A549 (cell line): ENCODE data around the gene PHAF1. TPM values are rescaled to one million over a fixed set of nuclear protein-coding genes. Genes with fewer than 3 reads are reported as not detected.

ENCODE experiments used
- ATAC-seq, 2 experiments: fragments of 200-7000 bp in 1 of 2; fragments of >200 bp in 1 of 2; cut with Nextera tagmentation in 1 of 2; cut with Tn5 transposase in 1 of 2; 3 replicates each; pipeline versions ENCODE4 v1.8.0 to v1.9.1; 2018 to 2020; ENCODE audit warnings: mild to moderate bottlenecking in 1 of 2, moderate library complexity in 1 of 2
- CTCF ChIA-PET: fragments of 300-600 bp; sonication (Branson Sonifier 250); formaldehyde crosslinking; extraction: SDS; loops from one replicate; lab custom pipeline; 2021; ENCODE audit warnings: antibody characterized with exemption, inconsistent platforms; lab: Yijun Ruan, JAX
- POLR2A ChIA-PET: fragments of 350-600 bp; formaldehyde crosslinking; extraction: SDS; loops from one replicate; lab custom pipeline; 2021; ENCODE audit warnings: antibody characterized with exemption, inconsistent platforms; lab: Yijun Ruan, JAX
- DNase-seq, 2 experiments: peaks; one replicate each; pipeline versions ENCODE4 v3.0.0 to v3.0.0-alpha.2; 2011 to 2016; ENCODE audit warnings: low read depth in 1 of 2, low spot score in 1 of 2
- FAIRE-seq: peaks from 2 replicates; lab custom pipeline; 2011; peaks lifted over from hg19 to GRCh38; lab: Jason Lieb, UNC
- H3K27ac ChIP-seq, 2 experiments: fragments of >200 bp; sonication (Bioruptor Twin); formaldehyde crosslinking; 3 replicates each; pipeline ENCODE4 v1.5.1; 2016 to 2017
- H3K4me1 ChIP-seq: fragments of >200 bp; sonication (Bioruptor Twin); formaldehyde crosslinking; 3 replicates; pipeline ENCODE4 v1.6.1; 2016
- H3K4me2 ChIP-seq: fragments of >200 bp; sonication (Bioruptor Twin); formaldehyde crosslinking; 3 replicates; pipeline ENCODE4 v1.6.1; 2016
- H3K4me3 ChIP-seq: fragments of >200 bp; sonication (Bioruptor Twin); formaldehyde crosslinking; 3 replicates; pipeline ENCODE4 v1.5.1; 2016
- H3K9me3 ChIP-seq: fragments of >200 bp; sonication (Bioruptor Twin); formaldehyde crosslinking; 3 replicates; pipeline ENCODE4 v1.6.1; 2016
- CEBPB ChIP-seq, 2 experiments: fragments of >200 bp in 1 of 2; sonication (Bioruptor Twin) in 1 of 2; formaldehyde crosslinking in 1 of 2; IDR thresholded peaks; 2 replicates each; pipeline ENCODE4 v1.6.1; 2012 to 2016
- CHD2 ChIP-seq: fragments of 150-350 bp; IDR thresholded peaks from 2 replicates; pipeline ENCODE4 v1.6.1; 2014; ENCODE audit warnings: low read length; ENCODE audit not compliant: partially characterized antibody
- EHMT2 ChIP-seq: fragments of 200-600 bp; sonication (generic); IDR thresholded peaks from 2 replicates; pipeline ENCODE4 v1.6.1; 2016; ENCODE audit warnings: antibody characterized with exemption, low read depth, mild to moderate bottlenecking, moderate library complexity
- EP300 ChIP-seq, 2 experiments: fragments of >200 bp; sonication (Bioruptor Twin); formaldehyde crosslinking; IDR thresholded peaks; 2 replicates in 1 of 2; 3 replicates in 1 of 2; pipeline ENCODE4 v1.6.1; 2016 to 2017
- ESRRA ChIP-seq: fragments of 150-350 bp; IDR thresholded peaks from 2 replicates; pipeline ENCODE4 v1.6.1; 2014; ENCODE audit warnings: mild to moderate bottlenecking, low read length, borderline replicate concordance
- FOSB ChIP-seq: fragments of 250-450 bp; sonication (Bioruptor Pico); IDR thresholded peaks from 2 replicates; pipeline ENCODE4 v1.5.0; 2020; ENCODE audit warnings: mild to moderate bottlenecking, moderate library complexity
- FOSL2 ChIP-seq, 2 experiments: fragments of 450-650 bp in 1 of 2; fragments of >200 bp in 1 of 2; sonication (Bioruptor Twin) in 1 of 2; formaldehyde crosslinking; IDR thresholded peaks; 2 replicates each; pipeline versions ENCODE4 v1.5.0 to v1.6.1; 2016 to 2020; ENCODE audit warnings: mild to moderate bottlenecking in 1 of 2, moderate library complexity in 1 of 2
- HEYL ChIP-seq: fragments of 250-450 bp; sonication (Bioruptor Pico); IDR thresholded peaks from 2 replicates; pipeline ENCODE4 v1.8.0; 2021; ENCODE audit warnings: mild to moderate bottlenecking, moderate library complexity
- JUN ChIP-seq, 2 experiments: fragments of >200 bp; sonication (Bioruptor Twin); formaldehyde crosslinking; IDR thresholded peaks; 2 replicates in 1 of 2; 3 replicates in 1 of 2; pipeline ENCODE4 v1.6.1; 2016 to 2017
- MAFK ChIP-seq: fragments of 450-650 bp; IDR thresholded peaks from 2 replicates; pipeline ENCODE4 v1.6.1; 2014; ENCODE audit not compliant: partially characterized antibody
- PHF8 ChIP-seq: fragments of 200-600 bp; sonication (generic); IDR thresholded peaks from 2 replicates; pipeline ENCODE4 v1.6.1; 2016; ENCODE audit warnings: low read depth, mild to moderate bottlenecking, antibody characterized with exemption, moderate library complexity, borderline replicate concordance
- RCOR1 ChIP-seq: fragments of 150-350 bp; IDR thresholded peaks from 2 replicates; pipeline ENCODE4 v1.6.1; 2014; ENCODE audit warnings: antibody characterized with exemption, low read length, low read depth
- RNF2 ChIP-seq: fragments of 200-600 bp; sonication (generic); IDR thresholded peaks from 2 replicates; pipeline ENCODE4 v1.6.1; 2016; ENCODE audit warnings: low read depth, mild to moderate bottlenecking, antibody characterized with exemption, moderate library complexity, borderline replicate concordance
- ZFP36 ChIP-seq: fragments of 450-650 bp; IDR thresholded peaks from 2 replicates; pipeline ENCODE4 v1.6.1; 2014; ENCODE audit warnings: borderline replicate concordance; ENCODE audit not compliant: partially characterized antibody
- WGBS: methylation state at CpG from one replicate; pipeline ENCODE4 v1.1.6; 2017; ENCODE audit errors: missing lambda C conversion rate; 5-methylcytosine and 5-hydroxymethylcytosine counted together
- polyA plus RNA-seq, 4 experiments: library from polyadenylated mRNA; depleted of rRNA in 3 of 4; stranded (reverse); fragments of >200 nt; fragmentation: RNase III in 1 of 4; extraction: RNeasy Plus Mini Kit Qiagen cat#74134 plus additional on column Dnase treatment in 1 of 4; gene quantifications; 2 replicates in 3 of 4; 3 replicates in 1 of 4; pipeline ENCODE4 v1.2.3, GENCODE V29; 2011 to 2017
- TF ChIP-seq, protein P1 (sequence below): IDR thresholded peaks from 2 replicates; pipeline ENCODE4 v1.6.1; 2012
- TF ChIP-seq, protein P2 (sequence below): fragments of 150-350 bp; IDR thresholded peaks from 2 replicates; pipeline ENCODE4 v1.6.1; 2014; ENCODE audit warnings: low read depth, mild to moderate bottlenecking, low read length
- TF ChIP-seq, protein P3 (sequence below): fragments of 200-600 bp; sonication (generic); IDR thresholded peaks from 2 replicates; pipeline ENCODE4 v1.6.1; 2016; ENCODE audit warnings: antibody characterized with exemption, mild to moderate bottlenecking, moderate library complexity
- TF ChIP-seq, protein P4 (sequence below): IDR thresholded peaks from 2 replicates; pipeline ENCODE4 v1.6.1; 2012

PHAF1 gene
- polyA plus RNA-seq, 2 of the 4 experiments (the other 2 are of a cell fraction): 21.6 to 37.6 TPM

DNA sequence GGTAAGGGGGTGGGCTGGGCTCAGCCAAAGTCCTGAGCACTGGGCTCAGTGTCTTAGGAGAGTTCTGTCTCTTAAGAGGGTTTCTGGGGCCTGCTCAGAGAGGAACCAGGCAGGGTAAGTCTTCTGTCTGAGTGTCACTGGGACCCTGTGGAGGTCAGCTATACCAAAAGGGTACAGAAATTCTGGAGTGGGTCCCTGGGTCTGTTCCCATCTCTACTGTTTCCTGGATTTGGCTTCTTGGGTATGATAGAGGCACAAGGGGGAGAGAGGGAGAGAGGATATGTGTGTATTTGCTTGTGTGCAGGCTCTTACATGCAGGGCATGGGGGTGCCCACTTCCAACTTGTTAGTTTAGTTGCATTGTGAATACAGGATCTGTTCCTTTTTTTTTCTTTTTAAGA, 83.8 kb downstream of the PHAF1 start:
- H3K27ac ChIP-seq: peak overlapping the region in 1 of 2 experiments; percentile 97; a peak in 3 of 6 replicates
- peak overlapping the region; percentile 95 for H3K4me3 ChIP-seq
- DNase-seq (no peak), FAIRE-seq (no peak), ATAC-seq (no peak)
- no peak for TF ChIP-seq MAFK
- TF ChIP-seq, protein P1, sequence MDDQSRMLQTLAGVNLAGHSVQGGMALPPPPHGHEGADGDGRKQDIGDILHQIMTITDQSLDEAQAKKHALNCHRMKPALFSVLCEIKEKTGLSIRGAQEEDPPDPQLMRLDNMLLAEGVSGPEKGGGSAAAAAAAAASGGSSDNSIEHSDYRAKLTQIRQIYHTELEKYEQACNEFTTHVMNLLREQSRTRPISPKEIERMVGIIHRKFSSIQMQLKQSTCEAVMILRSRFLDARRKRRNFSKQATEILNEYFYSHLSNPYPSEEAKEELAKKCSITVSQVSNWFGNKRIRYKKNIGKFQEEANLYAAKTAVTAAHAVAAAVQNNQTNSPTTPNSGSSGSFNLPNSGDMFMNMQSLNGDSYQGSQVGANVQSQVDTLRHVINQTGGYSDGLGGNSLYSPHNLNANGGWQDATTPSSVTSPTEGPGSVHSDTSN: no peak
- TF ChIP-seq, protein P2, sequence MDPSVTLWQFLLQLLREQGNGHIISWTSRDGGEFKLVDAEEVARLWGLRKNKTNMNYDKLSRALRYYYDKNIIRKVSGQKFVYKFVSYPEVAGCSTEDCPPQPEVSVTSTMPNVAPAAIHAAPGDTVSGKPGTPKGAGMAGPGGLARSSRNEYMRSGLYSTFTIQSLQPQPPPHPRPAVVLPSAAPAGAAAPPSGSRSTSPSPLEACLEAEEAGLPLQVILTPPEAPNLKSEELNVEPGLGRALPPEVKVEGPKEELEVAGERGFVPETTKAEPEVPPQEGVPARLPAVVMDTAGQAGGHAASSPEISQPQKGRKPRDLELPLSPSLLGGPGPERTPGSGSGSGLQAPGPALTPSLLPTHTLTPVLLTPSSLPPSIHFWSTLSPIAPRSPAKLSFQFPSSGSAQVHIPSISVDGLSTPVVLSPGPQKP: no peak
- no peak for TF ChIP-seq ZFP36
- TF ChIP-seq FOSL2 (IDR thresholded peaks at IDR 0.05): no peak
- no peak for TF ChIP-seq FOSL2 (CRISPR knock-in tag; IDR thresholded peaks at IDR 0.05)
- no peak for TF ChIP-seq HEYL (CRISPR knock-in tag)
- TF ChIP-seq EHMT2: no peak
- no peak for TF ChIP-seq RNF2
- no peak for TF ChIP-seq EP300 (IDR thresholded peaks at IDR 0.05)
- TF ChIP-seq CHD2: no peak
- peaks cover 23% of the 10 kb centered on the region for H3K4me1 ChIP-seq
- no peaks in the 10 kb centered on the region for H3K9me3 ChIP-seq
- H3K4me2 ChIP-seq: peak overlapping the region; percentile 82
- POLR2A ChIA-PET: interaction anchor here (1.8 kb wide), 1 partner anchor 33 kb away, joined by 6 read pairs; the partner anchor contains the start of gene TMEM208
- CTCF ChIA-PET: interaction anchor here (1.0 to 10.3 kb wide), 6 partner anchors 8 to 246 kb away, joined by 3 to 105 read pairs (median 4); partner anchors contain the start of gene SLC9A5

DNA sequence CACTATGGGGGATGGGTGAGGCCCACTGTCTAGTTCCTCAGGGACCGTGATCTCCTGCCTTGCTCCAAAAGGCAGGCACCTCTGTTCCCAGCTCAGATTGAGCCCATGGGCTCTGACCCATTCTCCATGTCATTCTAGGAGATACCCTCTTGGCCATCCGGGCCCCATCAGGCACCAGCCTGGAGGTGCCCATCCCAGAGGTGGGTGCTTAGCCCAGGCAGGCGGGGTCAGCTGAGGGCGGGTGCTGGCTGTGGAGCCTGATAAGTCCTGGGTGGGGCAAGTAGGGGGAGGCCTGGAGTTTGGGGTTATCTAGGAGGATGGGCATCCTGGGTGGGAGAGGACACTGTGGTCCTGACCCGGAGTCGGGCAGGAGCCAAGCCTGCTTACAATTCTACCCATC, 84.5 kb downstream of the PHAF1 start:
- no peak for FAIRE-seq
- ChIA-PET CTCF (interaction anchor here (1.0 to 10.3 kb wide), 6 partner anchors 9 to 247 kb away, joined by 3 to 105 read pairs (median 6); partner anchors contain the start of genes CES3 and SLC9A5), POLR2A (no interaction called here)
- 93% methylated on average over 3 of the region's 6 CpGs for WGBS
- Histone ChIP-seq H3K27ac (no peak overlapping the region), H3K4me1 (peaks cover 28% of the 10 kb centered on the region), H3K9me3 (no peaks in the 10 kb centered on the region), H3K4me3 (no peak overlapping the region), H3K4me2 (peak overlapping the region; percentile 82)
- no peak for TF ChIP-seq ESRRA
- TF ChIP-seq PHF8: no peak
- no peak for TF ChIP-seq CHD2
- no peak for TF ChIP-seq JUN (IDR thresholded peaks at IDR 0.05)
- TF ChIP-seq, protein P3, sequence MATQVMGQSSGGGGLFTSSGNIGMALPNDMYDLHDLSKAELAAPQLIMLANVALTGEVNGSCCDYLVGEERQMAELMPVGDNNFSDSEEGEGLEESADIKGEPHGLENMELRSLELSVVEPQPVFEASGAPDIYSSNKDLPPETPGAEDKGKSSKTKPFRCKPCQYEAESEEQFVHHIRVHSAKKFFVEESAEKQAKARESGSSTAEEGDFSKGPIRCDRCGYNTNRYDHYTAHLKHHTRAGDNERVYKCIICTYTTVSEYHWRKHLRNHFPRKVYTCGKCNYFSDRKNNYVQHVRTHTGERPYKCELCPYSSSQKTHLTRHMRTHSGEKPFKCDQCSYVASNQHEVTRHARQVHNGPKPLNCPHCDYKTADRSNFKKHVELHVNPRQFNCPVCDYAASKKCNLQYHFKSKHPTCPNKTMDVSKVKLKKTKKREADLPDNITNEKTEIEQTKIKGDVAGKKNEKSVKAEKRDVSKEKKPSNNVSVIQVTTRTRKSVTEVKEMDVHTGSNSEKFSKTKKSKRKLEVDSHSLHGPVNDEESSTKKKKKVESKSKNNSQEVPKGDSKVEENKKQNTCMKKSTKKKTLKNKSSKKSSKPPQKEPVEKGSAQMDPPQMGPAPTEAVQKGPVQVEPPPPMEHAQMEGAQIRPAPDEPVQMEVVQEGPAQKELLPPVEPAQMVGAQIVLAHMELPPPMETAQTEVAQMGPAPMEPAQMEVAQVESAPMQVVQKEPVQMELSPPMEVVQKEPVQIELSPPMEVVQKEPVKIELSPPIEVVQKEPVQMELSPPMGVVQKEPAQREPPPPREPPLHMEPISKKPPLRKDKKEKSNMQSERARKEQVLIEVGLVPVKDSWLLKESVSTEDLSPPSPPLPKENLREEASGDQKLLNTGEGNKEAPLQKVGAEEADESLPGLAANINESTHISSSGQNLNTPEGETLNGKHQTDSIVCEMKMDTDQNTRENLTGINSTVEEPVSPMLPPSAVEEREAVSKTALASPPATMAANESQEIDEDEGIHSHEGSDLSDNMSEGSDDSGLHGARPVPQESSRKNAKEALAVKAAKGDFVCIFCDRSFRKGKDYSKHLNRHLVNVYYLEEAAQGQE: no peak
- no peak for TF ChIP-seq CEBPB (IDR thresholded peaks at IDR 0.05)
- TF ChIP-seq, protein P4, sequence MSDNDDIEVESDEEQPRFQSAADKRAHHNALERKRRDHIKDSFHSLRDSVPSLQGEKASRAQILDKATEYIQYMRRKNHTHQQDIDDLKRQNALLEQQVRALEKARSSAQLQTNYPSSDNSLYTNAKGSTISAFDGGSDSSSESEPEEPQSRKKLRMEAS: no peak
- TF ChIP-seq RNF2: no peak
- TF ChIP-seq FOSB (CRISPR knock-in tag): no peak
- TF ChIP-seq RCOR1: no peak
- no peak for ATAC-seq
- DNase-seq: no peak
